Mucosa of rectum (tissue), 2 donors: ENCODE results near the gene ZNF749.
A peak's percentile ranks its signal among the peaks of the same experiment; 100 is the strongest.

Source experiments
- H3K27ac ChIP-seq, 2 donors: one replicate each; pipeline ENCODE4 v1.7.0; 2013; ENCODE audit warnings: inconsistent platforms in 2 of 2, low read depth in 2 of 2, low read length in 2 of 2
- H3K27me3 ChIP-seq, 2 donors: one replicate each; pipeline ENCODE4 v1.7.0; 2013; ENCODE audit warnings: low read length in 2 of 2; ENCODE audit not compliant: control insufficient read depth in 2 of 2, insufficient read depth in 2 of 2
- H3K36me3 ChIP-seq, 2 donors: one replicate each; pipeline ENCODE4 v1.7.0; 2013; ENCODE audit warnings: low read length in 2 of 2; ENCODE audit not compliant: control insufficient read depth in 2 of 2, insufficient read depth in 2 of 2
- H3K4me1 ChIP-seq, 2 donors: one replicate each; pipeline ENCODE4 v1.7.0; 2013; ENCODE audit warnings: low read length in 2 of 2, mild to moderate bottlenecking in 1 of 2; ENCODE audit not compliant: control insufficient read depth in 2 of 2, insufficient read depth in 2 of 2
- H3K4me3 ChIP-seq, 2 donors: one replicate each; pipeline ENCODE4 v1.7.0; 2013; ENCODE audit warnings: low read length in 2 of 2
- H3K9ac ChIP-seq, 2 donors: one replicate each; pipeline ENCODE4 v1.7.0; 2013; ENCODE audit warnings: low read length in 2 of 2, low read depth in 1 of 2, mild to moderate bottlenecking in 1 of 2
- H3K9me3 ChIP-seq, 2 donors: one replicate each; pipeline ENCODE4 v1.7.0; 2013; ENCODE audit warnings: low read length in 2 of 2; ENCODE audit not compliant: control insufficient read depth in 2 of 2
- donor health status: healthy.
- donor health status: Normal muscosa, but diverticular disease.

ZNF749 gene

GRCh38 chr19:57419439-57419838 lies 15.7 kb upstream of the ZNF749 start:
- no peak overlapping the region for H3K9ac ChIP-seq
- peaks cover 45 to 52% of the 10 kb centered on the region in 2 donors for H3K9me3 ChIP-seq
- peaks cover 46 to 60% of the 10 kb centered on the region in 2 donors for H3K36me3 ChIP-seq
- H3K4me3 ChIP-seq, result peak overlapping the region; percentile 10 to 27
- H3K27me3 ChIP-seq, result no peaks in the 10 kb centered on the region
- H3K4me1 ChIP-seq, result no peaks in the 10 kb centered on the region
- H3K27ac ChIP-seq, result no peak overlapping the region

- H3K36me3 ChIP-seq, result peaks cover 37 to 47% of the 10 kb centered on the region in 2 donors
- H3K9me3 ChIP-seq, result peaks cover 44 to 49% of the 10 kb centered on the region in 2 donors
- no peak overlapping the region for H3K4me3 ChIP-seq
- no peaks in the 10 kb centered on the region for H3K4me1 ChIP-seq
- H3K27me3 ChIP-seq, result no peaks in the 10 kb centered on the region
- no peak overlapping the region for H3K9ac ChIP-seq
- H3K27ac ChIP-seq, result no peak overlapping the region
Observed at GRCh38 chr19:57421037-57421436, 14.1 kb upstream of the ZNF749 start.

- peaks cover 10 to 14% of the 10 kb centered on the region in 2 donors for H3K4me1 ChIP-seq
- no peaks in the 10 kb centered on the region for H3K27me3 ChIP-seq
- H3K4me3 ChIP-seq, result peak overlapping the region; percentile 88 to 92
- H3K9ac ChIP-seq, result peak overlapping the region in 1 of 2 donors; percentile 83
- no peaks in the 10 kb centered on the region for H3K36me3 ChIP-seq
- H3K9me3 ChIP-seq, result no peaks in the 10 kb centered on the region
- no peak overlapping the region for H3K27ac ChIP-seq
Observed at GRCh38 chr19:57434386-57435061, 601 bp upstream of the ZNF749 start.

- H3K9me3 ChIP-seq, result peaks cover 0 to 3% of the 10 kb centered on the region in 2 donors
- no peaks in the 10 kb centered on the region for H3K27me3 ChIP-seq
- peaks cover 10 to 14% of the 10 kb centered on the region in 2 donors for H3K4me1 ChIP-seq
- H3K4me3 ChIP-seq, result peak overlapping the region; percentile 88 to 92
- H3K36me3 ChIP-seq, result peaks cover 0 to 2% of the 10 kb centered on the region in 2 donors
- no peak overlapping the region for H3K9ac ChIP-seq
- no peak overlapping the region for H3K27ac ChIP-seq
Observed at GRCh38 chr19:57436417-57436816, 1.3 kb downstream of the ZNF749 start.

- no peak overlapping the region for H3K4me3 ChIP-seq
- H3K27me3 ChIP-seq, result no peaks in the 10 kb centered on the region
- peaks cover 7 to 10% of the 10 kb centered on the region in 2 donors for H3K36me3 ChIP-seq
- H3K4me1 ChIP-seq, result peaks cover 10 to 14% of the 10 kb centered on the region in 2 donors
- no peak overlapping the region for H3K27ac ChIP-seq
- peaks cover 7 to 13% of the 10 kb centered on the region in 2 donors for H3K9me3 ChIP-seq
- no peak overlapping the region for H3K9ac ChIP-seq
Observed at GRCh38 chr19:57437931-57438330, 2.8 kb downstream of the ZNF749 start.

GRCh38 chr19:57438925-57439324 lies 3.8 kb downstream of the ZNF749 start:
- no peak overlapping the region for H3K27ac ChIP-seq
- H3K9me3 ChIP-seq, result peaks cover 15 to 19% of the 10 kb centered on the region in 2 donors
- no peak overlapping the region for H3K4me3 ChIP-seq
- peaks cover 11 to 19% of the 10 kb centered on the region in 2 donors for H3K36me3 ChIP-seq
- H3K4me1 ChIP-seq, result peaks cover 10 to 14% of the 10 kb centered on the region in 2 donors
- H3K27me3 ChIP-seq, result no peaks in the 10 kb centered on the region
- no peak overlapping the region for H3K9ac ChIP-seq

GRCh38 chr19:57441979-57442752 lies 7.0 kb downstream of the ZNF749 start:
- Histone ChIP-seq H3K36me3 (peaks cover 19 to 29% of the 10 kb centered on the region in 2 donors), H3K27ac (no peak overlapping the region), H3K4me1 (no peaks in the 10 kb centered on the region), H3K9ac (no peak overlapping the region), H3K4me3 (no peak overlapping the region), H3K9me3 (peaks cover 26 to 30% of the 10 kb centered on the region in 2 donors), H3K27me3 (no peaks in the 10 kb centered on the region)

- no peaks in the 10 kb centered on the region for H3K4me1 ChIP-seq
- no peak overlapping the region for H3K27ac ChIP-seq
- peaks cover 19 to 29% of the 10 kb centered on the region in 2 donors for H3K36me3 ChIP-seq
- no peaks in the 10 kb centered on the region for H3K27me3 ChIP-seq
- H3K9me3 ChIP-seq, result peaks cover 26 to 30% of the 10 kb centered on the region in 2 donors
- no peak overlapping the region for H3K9ac ChIP-seq
- no peak overlapping the region for H3K4me3 ChIP-seq
Observed at GRCh38 chr19:57443121-57443696, 8.1 kb downstream of the ZNF749 start.

GRCh38 chr19:57452307-57452706 lies 17.2 kb downstream of the ZNF749 start:
- Histone ChIP-seq H3K9ac (no peak overlapping the region), H3K9me3 (peaks cover 11 to 21% of the 10 kb centered on the region in 2 donors), H3K36me3 (no peaks in the 10 kb centered on the region), H3K4me3 (no peak overlapping the region), H3K4me1 (no peaks in the 10 kb centered on the region), H3K27ac (no peak overlapping the region), H3K27me3 (no peaks in the 10 kb centered on the region)
